GM13977 (cell line): ENCODE results near the gene ZSCAN30.

Experiments used
- DNase-seq: peaks from one replicate; pipeline ENCODE4 v3.0.0; 2012; ENCODE audit warnings: low spot score
- CTCF ChIP-seq: IDR thresholded peaks from 2 replicates; pipeline ENCODE4 v1.5.1; 2012; ENCODE audit warnings: mild to moderate bottlenecking, control low read depth; ENCODE audit not compliant: insufficient read depth; ENCODE audit errors: extremely low read depth, missing control alignments
- in situ Hi-C: fragments of 300-500 bp; cut with MboI; formaldehyde crosslinking; loops from one replicate; pipeline ENCODE4 v1.12.0; 2022; ENCODE audit warnings: low sequenced_read_pairs, low pct_unique_long_range_greater_than_20kb, mixed read lengths, inconsistent platforms; ENCODE audit not compliant: unreplicated experiment

ZSCAN30 gene

GRCh38 chr18:35303610-35304009 lies 13.6 kb upstream of the ZSCAN30 start:
- no peak for DNase-seq
- in situ Hi-C loops = no loop called here
- no peak for TF ChIP-seq CTCF

- no peak for DNase-seq
- TF ChIP-seq CTCF = no peak
- in situ Hi-C loops = no loop called here
These were observed 6.0 kb upstream of the ZSCAN30 start for GRCh38 chr18:35296060-35296459.

- no peak for TF ChIP-seq CTCF
- in situ Hi-C loops = no loop called here
- DNase-seq = no peak
These were observed 1.1 kb upstream of the ZSCAN30 start for GRCh38 chr18:35291166-35291565.

- DNase-seq = peak; percentile 32
- in situ Hi-C loops = no loop called here
- no peak for TF ChIP-seq CTCF
These were observed 319 bp downstream of the ZSCAN30 start for GRCh38 chr18:35289727-35290093.

GRCh38 chr18:35289293-35289692 lies 736 bp downstream of the ZSCAN30 start:
- in situ Hi-C loops = no loop called here
- TF ChIP-seq CTCF = no peak
- DNase-seq = no peak

GRCh38 chr18:35284841-35285240 lies 5.2 kb downstream of the ZSCAN30 start:
- no peak for DNase-seq
- in situ Hi-C loops = no loop called here
- TF ChIP-seq CTCF = no peak

GRCh38 chr18:35283923-35284794 lies 5.9 kb downstream of the ZSCAN30 start:
- no peak for DNase-seq
- in situ Hi-C loops = no loop called here
- TF ChIP-seq CTCF = no peak
